Astrocyte of the spinal cord (primary cell): ENCODE data around the gene KIF23.
A peak's percentile ranks its signal among the peaks of the same experiment; 100 is the strongest.
"Not testable (repeated sequence)": the region's sequence is repeated elsewhere in the genome, so short reads cannot be mapped to it uniquely, and the experiment has no call there.

ENCODE experiments used
- DNase-seq: peaks from one replicate; pipeline ENCODE4 v3.0.0; 2011; ENCODE audit warnings: low read depth, low spot score
- H3K4me3 ChIP-seq: 2 replicates; pipeline ENCODE4 v1.5.1; 2011; ENCODE audit warnings: low read depth, mild to moderate bottlenecking, low read length, moderate library complexity
- CTCF ChIP-seq: IDR thresholded peaks from 2 replicates; pipeline ENCODE4 v1.5.1; 2012; ENCODE audit warnings: low read depth, mild to moderate bottlenecking, low read length, inconsistent platforms
- in situ Hi-C: cut with HindIII; loops from 2 replicates; pipeline ENCODE4 v1.10.0; 2017; ENCODE audit warnings: low sequenced_read_pairs

KIF23 gene

GRCh38 chr15:69380100-69380725, 33.9 kb upstream of the KIF23 start:
- in situ Hi-C loops = no loop called here
- DNase-seq = no peak
- no peak overlapping the region for H3K4me3 ChIP-seq
- TF ChIP-seq CTCF = peak; percentile 39

GRCh38 chr15:69380726-69381105, 33.4 kb upstream of the KIF23 start:
- in situ Hi-C loops = no loop called here
- no peak for TF ChIP-seq CTCF
- H3K4me3 ChIP-seq = no peak overlapping the region
- no peak for DNase-seq

GRCh38 chr15:69382176-69382575, 32.0 kb upstream of the KIF23 start:
- DNase-seq, in situ Hi-C loops, H3K4me3 ChIP-seq: not testable (repeated sequence)

GRCh38 chr15:69384066-69384465, 30.1 kb upstream of the KIF23 start:
- in situ Hi-C loops, H3K4me3 ChIP-seq, DNase-seq: not testable (repeated sequence)

GRCh38 chr15:69384626-69385598, 29.2 kb upstream of the KIF23 start:
- DNase-seq = no peak
- in situ Hi-C loops = no loop called here
- H3K4me3 ChIP-seq = no peak overlapping the region
- TF ChIP-seq CTCF = no peak

GRCh38 chr15:69385831-69386230, 28.3 kb upstream of the KIF23 start:
- no peak for TF ChIP-seq CTCF
- DNase-seq = no peak
- H3K4me3 ChIP-seq = no peak overlapping the region
- in situ Hi-C loops = no loop called here

- no peak for DNase-seq
- TF ChIP-seq CTCF = no peak
- no peak overlapping the region for H3K4me3 ChIP-seq
- in situ Hi-C loops = no loop called here
Measured at GRCh38 chr15:69386284-69386683, 27.9 kb upstream of the KIF23 start.
